IMR-90 (cell line): ENCODE data around the gene SCFD2. TPM values are rescaled to one million over a fixed set of nuclear protein-coding genes. Genes with fewer than 3 reads are reported as not detected.
"Not testable (repeated sequence)": the region's sequence is repeated elsewhere in the genome, so short reads cannot be mapped to it uniquely, and the experiment has no call there.

ENCODE experiments used
- ATAC-seq: fragments of 200-7000 bp; cut with Tn5 transposase; 2 replicates; pipeline ENCODE4 v1.9.1; 2020; ENCODE audit warnings: low read depth, mild to moderate bottlenecking, moderate library complexity
- BruUV-seq: library from RNA; stranded (reverse); fragments of 400-500 nt; replicated peaks from 2 replicates; lab custom pipeline; 2021; lab: Mats Ljungman, UMichigan
- CTCF ChIA-PET: fragments of 300-600 bp; formaldehyde crosslinking; extraction: SDS; loops from one replicate; lab custom pipeline; 2021; ENCODE audit warnings: antibody characterized with exemption; lab: Yijun Ruan, JAX
- POLR2A ChIA-PET: fragments of 300-600 bp; sonication (Branson Sonifier 250); formaldehyde crosslinking; loops from one replicate; lab custom pipeline; 2022; ENCODE audit warnings: antibody characterized with exemption; ENCODE audit not compliant: unreplicated experiment; lab: Charles Lee
- DNase-seq: peaks from one replicate; pipeline ENCODE4 v3.0.0; 2013
- H2AFZ ChIP-seq: replicated peaks from 2 replicates; pipeline ENCODE3; 2013; ENCODE audit warnings: low read length, mild to moderate bottlenecking; ENCODE audit not compliant: poor library complexity
- H2AK5ac ChIP-seq: 2 replicates; pipeline ENCODE4 v1.6.1; 2013; ENCODE audit warnings: low read depth, low read length, inconsistent platforms
- H2AK9ac ChIP-seq: replicated peaks from 2 replicates; pipeline ENCODE3; 2013; ENCODE audit warnings: mild to moderate bottlenecking, low read depth, low read length, moderate library complexity; ENCODE audit not compliant: poor library complexity
- H2BK120ac ChIP-seq: 2 replicates; pipeline ENCODE4 v1.6.1; 2013; ENCODE audit warnings: low read depth, low read length, inconsistent platforms
- H2BK15ac ChIP-seq: 3 replicates; pipeline ENCODE4 v1.6.1; 2013; ENCODE audit warnings: low read depth, low read length, inconsistent platforms
- H2BK20ac ChIP-seq: 2 replicates; pipeline ENCODE4 v1.6.1; 2013; ENCODE audit warnings: low read depth, mild to moderate bottlenecking, inconsistent platforms, low read length, moderate library complexity
- H2BK5ac ChIP-seq: 2 replicates; pipeline ENCODE4 v1.6.1; 2013; ENCODE audit warnings: mild to moderate bottlenecking, low read depth, low read length, inconsistent platforms; ENCODE audit not compliant: poor library complexity, severe bottlenecking
- H3K14ac ChIP-seq: replicated peaks from 2 replicates; pipeline ENCODE4 v1.6.1; 2013; ENCODE audit warnings: low read depth, low read length, inconsistent platforms
- H3K18ac ChIP-seq: 2 replicates; pipeline ENCODE4 v1.6.1; 2013; ENCODE audit warnings: low read depth, low read length, control low read depth
- H3K23ac ChIP-seq: 2 replicates; pipeline ENCODE4 v1.6.1; 2013; ENCODE audit warnings: low read depth, low read length, inconsistent platforms
- H3K27ac ChIP-seq: 2 replicates; pipeline ENCODE4 v1.5.1; 2013; ENCODE audit warnings: mild to moderate bottlenecking, control low read depth, low read length; ENCODE audit not compliant: insufficient read depth
- H3K27me3 ChIP-seq: 2 replicates; pipeline ENCODE4 v1.6.1; 2013; ENCODE audit warnings: low read length; ENCODE audit not compliant: control insufficient read depth, insufficient read depth
- H3K36me3 ChIP-seq: 2 replicates; pipeline ENCODE4 v1.6.1; 2013; ENCODE audit warnings: low read length, mixed read lengths; ENCODE audit not compliant: control insufficient read depth, insufficient read depth
- H3K4ac ChIP-seq: 2 replicates; pipeline ENCODE4 v1.6.1; 2013; ENCODE audit warnings: low read depth, low read length, inconsistent platforms
- H3K4me1 ChIP-seq: 2 replicates; pipeline ENCODE4 v1.6.1; 2013; ENCODE audit warnings: low read length, mixed read lengths; ENCODE audit not compliant: control insufficient read depth, insufficient read depth
- H3K4me2 ChIP-seq: 2 replicates; pipeline ENCODE4 v1.6.1; 2013; ENCODE audit warnings: low read depth, mild to moderate bottlenecking, control low read depth, low read length, moderate library complexity
- H3K4me3 ChIP-seq: 2 replicates; pipeline ENCODE4 v1.5.1; 2013; ENCODE audit warnings: low read depth, mild to moderate bottlenecking, control low read depth, low read length, moderate library complexity; ENCODE audit not compliant: insufficient read depth
- H3K56ac ChIP-seq: 2 replicates; pipeline ENCODE4 v1.6.1; 2013; ENCODE audit warnings: low read length, inconsistent platforms; ENCODE audit not compliant: insufficient read depth; ENCODE audit errors: extremely low read depth
- H3K79me1 ChIP-seq, 2 experiments: 2 replicates each; pipeline ENCODE4 v1.6.1; 2013; ENCODE audit warnings: low read length in 2 of 2, inconsistent platforms in 1 of 2, low read depth in 1 of 2
- H3K9ac ChIP-seq: 2 replicates; pipeline ENCODE4 v1.6.1; 2013; ENCODE audit warnings: low read depth, low read length, control low read depth
- H3K9me1 ChIP-seq: 2 replicates; pipeline ENCODE4 v1.6.1; 2013; ENCODE audit warnings: low read length, inconsistent platforms; ENCODE audit not compliant: insufficient read depth
- H3K9me3 ChIP-seq: 2 replicates; pipeline ENCODE4 v1.6.1; 2013; ENCODE audit warnings: low read length; ENCODE audit not compliant: control insufficient read depth, insufficient read depth
- H4K20me1 ChIP-seq: 2 replicates; pipeline ENCODE4 v1.6.1; 2013; ENCODE audit warnings: low read length, inconsistent platforms; ENCODE audit not compliant: insufficient read depth
- H4K5ac ChIP-seq: 2 replicates; pipeline ENCODE4 v1.6.1; 2013; ENCODE audit warnings: mild to moderate bottlenecking, low read depth, low read length, control low read depth
- H4K8ac ChIP-seq, 2 experiments: 2 replicates each; pipeline ENCODE4 v1.6.1; 2013; ENCODE audit warnings: low read depth in 2 of 2, low read length in 2 of 2, control low read depth in 1 of 2, inconsistent platforms in 1 of 2
- H4K91ac ChIP-seq: 2 replicates; pipeline ENCODE4 v1.6.1; 2013; ENCODE audit warnings: low read depth, low read length, inconsistent platforms; ENCODE audit not compliant: insufficient read depth
- BHLHE40 ChIP-seq: fragments of 150-350 bp; IDR thresholded peaks from 2 replicates; pipeline ENCODE4 v1.6.1; 2016; ENCODE audit warnings: mild to moderate bottlenecking, low read depth, low read length
- WGBS, 2 experiments: methylation state at CpG; one replicate each; pipeline versions ENCODE4 v1.1.5 to v1.1.7; 2013; ENCODE audit warnings: missing lambda C conversion rate in 2 of 2; ENCODE audit not compliant: insufficient read length in 1 of 2; ENCODE audit errors: extremely low coverage in 2 of 2; 5-methylcytosine and 5-hydroxymethylcytosine counted together
- dilution Hi-C: fragments of 300-500 bp; cut with HindIII; formaldehyde crosslinking; loops from one replicate; pipeline ENCODE4 v1.14.3; 2018; ENCODE audit warnings: low sequenced_read_pairs; ENCODE audit not compliant: unreplicated experiment
- in situ Hi-C: fragments of 300-500 bp; cut with MboI; formaldehyde crosslinking; loops from 3 replicates; pipeline ENCODE4 v1.14.3; 2019; ENCODE audit warnings: low sequenced_read_pairs, inconsistent platforms, mixed read lengths
- intact Hi-C: fragments of 100-400 bp; cut with micrococcal nuclease; formaldehyde crosslinking; loops from 2 replicates; pipeline ENCODE4 v1.10.0; 2022
- polyA plus RNA-seq, 3 experiments: library from polyadenylated mRNA; depleted of rRNA; stranded (reverse); fragments of >200 nt; gene quantifications; 2 replicates each; pipeline ENCODE4 v1.2.3, GENCODE V29; 2012; ENCODE audit warnings: low replicate concordance in 1 of 3
- total RNA-seq: library from RNA; depleted of rRNA; stranded (reverse); fragments of >200 nt; gene quantifications from 2 replicates; pipeline ENCODE4 v1.2.3, GENCODE V29; 2012

Gene SCFD2
- total and polyA plus RNA-seq, 2 of the 4 experiments (the other 2 are of a cell fraction), result 18.9 to 62.4 TPM

GRCh38 chr4:53306729-53307128, 59.1 kb downstream of the SCFD2 start:
- H4K5ac ChIP-seq, result no peak overlapping the region; the same call in 1 of the 2 replicates
- no peak for TF ChIP-seq BHLHE40
- peak overlapping the region; percentile 13; the same call in 1 of the 2 replicates for H2BK20ac ChIP-seq
- H3K14ac ChIP-seq, result peak overlapping the region; percentile 72; the same call in 1 of the 2 replicates
- peak overlapping the region; percentile 68; the same call in 1 of the 2 replicates for H3K18ac ChIP-seq
- H3K9ac ChIP-seq, result no peak overlapping the region
- no peak overlapping the region for H3K27ac ChIP-seq
- no peak overlapping the region for H4K91ac ChIP-seq
- H2BK5ac ChIP-seq, result peak overlapping the region; percentile 40
- ATAC-seq, result peak; percentile 44
- peak overlapping the region in 1 of 2 experiments; percentile 44; a peak in 2 of 4 replicates for H4K8ac ChIP-seq
- H3K4me2 ChIP-seq, result peak overlapping the region; percentile 17; the same call in 1 of the 2 replicates
- in situ Hi-C loops, result no loop called here
- BruUV-seq, result no TSS peak
- POLR2A ChIA-PET, result no interaction called here
- dilution Hi-C loops, result no loop called here
- no peaks in the 10 kb centered on the region for H3K27me3 ChIP-seq
- no CpG with 5 or more reads among the region's 2 CpGs for WGBS, 2 experiments
- H3K36me3 ChIP-seq, result no peaks in the 10 kb centered on the region
- H3K23ac ChIP-seq, result peak overlapping the region; percentile 21; the same call in 1 of the 2 replicates
- no peak overlapping the region for H2AFZ ChIP-seq
- H3K4ac ChIP-seq, result peak overlapping the region; percentile 26; the same call in 1 of the 2 replicates
- peaks cover 3% of the 10 kb centered on the region; the same call in 1 of the 2 replicates for H3K9me1 ChIP-seq
- H2BK15ac ChIP-seq, result peak overlapping the region; percentile 7; the same call in 1 of the 3 replicates
- no peak overlapping the region for H2AK5ac ChIP-seq
- peaks cover 3 to 5% of the 10 kb centered on the region in 2 experiments; a peak in 3 of 4 replicates for H3K79me1 ChIP-seq
- no peak overlapping the region for H3K56ac ChIP-seq
- no peaks in the 10 kb centered on the region for H4K20me1 ChIP-seq
- peak overlapping the region; percentile 35 for H2BK120ac ChIP-seq
- no peak overlapping the region for H3K4me3 ChIP-seq
- no peak overlapping the region for H2AK9ac ChIP-seq
- intact Hi-C loops, result loop anchor here (5.0 kb wide), 1 partner anchor 99 kb away; no protein-coding TSS in a partner anchor
- peak; percentile 45 for DNase-seq
- no peaks in the 10 kb centered on the region for H3K9me3 ChIP-seq
- H3K4me1 ChIP-seq, result peaks cover 5% of the 10 kb centered on the region; the same call in 1 of the 2 replicates
- CTCF ChIA-PET, result interaction anchor here (0.7 kb wide), 1 partner anchor 16 kb away, joined by 4 read pairs; no protein-coding TSS in a partner anchor

GRCh38 chr4:53292209-53292608, 73.7 kb downstream of the SCFD2 start:
- DNase-seq, ATAC-seq, CTCF ChIA-PET: not testable (repeated sequence)

More at GRCh38 chr4:53292209-53292608, 73.7 kb downstream of the SCFD2 start:
- H2AK9ac ChIP-seq, in situ Hi-C loops, H2AFZ ChIP-seq, H3K27ac ChIP-seq, H4K91ac ChIP-seq, H3K9me3 ChIP-seq, H3K79me1 ChIP-seq, H3K4me2 ChIP-seq, H3K23ac ChIP-seq, H3K36me3 ChIP-seq, H3K27me3 ChIP-seq, H2AK5ac ChIP-seq, H3K4ac ChIP-seq, H2BK5ac ChIP-seq, H3K9me1 ChIP-seq, H3K9ac ChIP-seq, H3K4me3 ChIP-seq, H3K18ac ChIP-seq, H4K5ac ChIP-seq, H3K4me1 ChIP-seq, H3K56ac ChIP-seq, H2BK15ac ChIP-seq, H4K8ac ChIP-seq, BruUV-seq, dilution Hi-C loops, H2BK20ac ChIP-seq, H4K20me1 ChIP-seq, POLR2A ChIA-PET, H2BK120ac ChIP-seq, intact Hi-C loops, H3K14ac ChIP-seq: not testable (repeated sequence)
